Measurements from ENCODE around the gene DLX6. TPM values are rescaled to one million over a fixed set of nuclear protein-coding genes. Genes with fewer than 3 reads are reported as not detected.

The DLX6 gene
- total and polyA plus RNA-seq, 2 of the 8 experiments (the other 6 are each of a cell fraction or from before 2014, with no cell fraction given), result not detected

- 9% methylated on average over 22 of the region's 22 CpGs; no CpG with 5 or more reads in 1 of the 2 experiments for WGBS, 2 experiments (ENCODE audit: extremely low coverage in 1 of 2, insufficient coverage in 1 of 2, insufficient read length in 1 of 2, insufficient replicate concordance in 2 of 2, low coverage in 1 of 2, low lambda C conversion rate in 2 of 2, missing lambda C conversion rate in 1 of 2)
- Histone ChIP-seq H2AK5ac (ENCODE audit: low read depth, low read length) (no peak overlapping the region), H3K27me3 (replicated peaks in 1 of 4; ENCODE audit: control insufficient read depth in 3 of 4, extremely low read depth in 1 of 4, insufficient read depth in 3 of 4, low read length in 3 of 4) (peaks cover 72 to 95% (median 88%) of the 10 kb centered on the region in 4 experiments), H4K20me1 (replicated peaks in 1 of 2; ENCODE audit: control insufficient read depth in 1 of 2, insufficient read depth in 2 of 2, low read length in 2 of 2) (peaks cover 9 to 38% of the 10 kb centered on the region in 2 experiments), H3K79me1 (ENCODE audit: low read depth, low read length) (no peaks in the 10 kb centered on the region), H3K4me1 (replicated peaks in 1 of 4; ENCODE audit: control insufficient read depth in 3 of 4, insufficient read depth in 4 of 4, low read length in 3 of 4) (peaks cover 14 to 39% (median 26%) of the 10 kb centered on the region in 4 experiments), H3K14ac (ENCODE audit: insufficient read length) (no peak overlapping the region), H3K36me3 (ENCODE audit: control insufficient read depth in 2 of 4, insufficient read depth in 4 of 4, low read length in 3 of 4) (peaks cover 0 to 2% (median 0%) of the 10 kb centered on the region in 4 experiments; a peak in 1 of 8 replicates), H3K4me2 (ENCODE audit: insufficient read depth in 1 of 2, low read depth in 2 of 2, low read length in 2 of 2) (peak overlapping the region; percentile 57 to 65), H4K5ac (ENCODE audit: insufficient read length, low read depth, low read length) (peak overlapping the region; percentile 8), H3K4ac (replicated peaks; ENCODE audit: insufficient read length, low read depth, low read length) (no peak overlapping the region), H3K79me2 (ENCODE audit: control insufficient read depth in 1 of 2, insufficient read depth in 2 of 2, low read length in 2 of 2) (no peaks in the 10 kb centered on the region), H3K9me3 (ENCODE audit: insufficient read depth in 2 of 2, low read depth in 1 of 2, low read length in 1 of 2) (no peaks in the 10 kb centered on the region), H3K27ac (ENCODE audit: low read depth, low read length) (no peak overlapping the region), H2BK120ac (replicated peaks; ENCODE audit: low read depth, low read length) (peak overlapping the region; percentile 43), H3K23me2 (ENCODE audit: low read depth, low read length) (peaks cover 3% of the 10 kb centered on the region; the same call in 1 of the 2 replicates), H3K56ac (replicated peaks; ENCODE audit: insufficient read length, low read depth, low read length) (no peak overlapping the region), H2BK12ac (ENCODE audit: low read depth, low read length) (0 out of 2 replicates have a peak overlapping the region, but pooled peaks have one; percentile 60), H3K23ac (ENCODE audit: insufficient read length) (no peak overlapping the region), H4K8ac (ENCODE audit: extremely low read depth, insufficient read depth, low read length) (no peak overlapping the region; the same call in 1 of the 2 replicates), H4K91ac (replicated peaks; ENCODE audit: insufficient read length, low read length) (no peak overlapping the region), H2BK5ac (ENCODE audit: low read depth, low read length) (no peak overlapping the region), H2BK15ac (ENCODE audit: low read length) (peak overlapping the region; percentile 12; the same call in 1 of the 2 replicates), H2BK20ac (ENCODE audit: low read length) (0 out of 2 replicates have a peak overlapping the region, but pooled peaks have one; percentile 15), H3K18ac (ENCODE audit: extremely low read depth, low read length) (peak overlapping the region; percentile 78; the same call in 1 of the 2 replicates), H2AFZ (ENCODE audit: low read length) (no peak overlapping the region), H3K4me3 (ENCODE audit: extremely low read depth in 1 of 4, insufficient read depth in 2 of 4, low read depth in 3 of 4, low read length in 4 of 4) (peak overlapping the region in 3 of 4 experiments; percentile 20 to 38 (median 21); a peak in 6 of 8 replicates), H3K9ac (replicated peaks in 1 of 4; ENCODE audit: extremely low read depth in 1 of 4, low read depth in 3 of 4, low read length in 3 of 4) (no peak overlapping the region)
- FAIRE-seq, result no peak
- ChIA-PET POLR2A (ENCODE audit: partially characterized antibody) (interaction anchor here (1.0 to 1.5 kb wide), 7 partner anchors 10 to 19 kb away, joined by 3 to 5 read pairs (median 4); no protein-coding TSS in a partner anchor), CTCF (ENCODE audit: partially characterized antibody) (interaction anchor here (0.9 to 12.6 kb wide), 5 partner anchors 8 to 25 kb away, joined by 3 to 150 read pairs (median 5); partner anchors contain the start of gene DLX5)
- DNase-seq (ENCODE audit: low read depth in 1 of 2, low spot score in 2 of 2), result peak in 1 of 2 experiments; percentile 55
- TF ChIP-seq SUZ12 (IDR thresholded peaks at IDR 0.05; ENCODE audit: low read length) (peak; percentile 90), CTBP2 (IDR thresholded peaks at IDR 0.05; ENCODE audit: borderline replicate concordance, insufficient read depth, insufficient read length, low read length) (no peak), CBX8 (IDR thresholded peaks at IDR 0.05; ENCODE audit: borderline replicate concordance, low read depth, low read length) (peak; percentile 89; the same call in 1 of the 2 replicates), RNF2 (IDR thresholded peaks at IDR 0.05; ENCODE audit: borderline replicate concordance, low read depth, low read length, missing control alignments, poor library complexity, severe bottlenecking) (peak; percentile 93), EZH2 (IDR thresholded peaks at IDR 0.05; ENCODE audit: low read depth, low read length, severe bottlenecking) (peak; percentile 87), CEBPB (IDR thresholded peaks at IDR 0.05; ENCODE audit: low read depth, low read length) (no peak)
These were observed 2.6 kb upstream of the DLX6 start for GRCh38 chr7:97002555-97003261.
